ENCODE results near the gene HTR5A.

- TF ChIP-seq CTCF (IDR thresholded peaks at IDR 0.05; ENCODE audit: low read depth, low read length, poor library complexity, severe bottlenecking) (no peak), EZH2phosphoT487 (IDR thresholded peaks at IDR 0.05; ENCODE audit: borderline replicate concordance, low read length) (no peak)
These were observed 50.3 kb downstream of the HTR5A start for GRCh38 chr7:155120460-155120859.

All from DOHH2 (cell line).